BJ (cell line): ENCODE results near the gene ETS1. TPM values are rescaled to one million over a fixed set of nuclear protein-coding genes. Genes with fewer than 3 reads are reported as not detected.

ENCODE experiments used
- CTCF ChIA-PET: fragments of 350-600 bp; formaldehyde crosslinking; extraction: SDS; loops from one replicate; lab custom pipeline; 2021; ENCODE audit warnings: antibody characterized with exemption, inconsistent platforms; lab: Yijun Ruan, JAX
- POLR2A ChIA-PET: fragments of 300-600 bp; sonication (Branson Sonifier 250); formaldehyde crosslinking; extraction: SDS; loops from one replicate; lab custom pipeline; 2021; ENCODE audit warnings: antibody characterized with exemption; lab: Charles Lee
- DNase-seq: peaks from one replicate; pipeline ENCODE4 v3.0.0-alpha.2; 2011; ENCODE audit warnings: low read depth
- H3K27me3 ChIP-seq: 2 replicates; pipeline ENCODE4 v1.6.0; 2011; ENCODE audit warnings: low read length; ENCODE audit not compliant: control insufficient read depth, insufficient read depth
- H3K36me3 ChIP-seq: 2 replicates; pipeline ENCODE4 v1.5.1; 2011; ENCODE audit warnings: low read length; ENCODE audit not compliant: control insufficient read depth, insufficient read depth
- H3K4me3 ChIP-seq: 2 replicates; pipeline ENCODE4 v1.5.1; 2011; ENCODE audit warnings: low read depth, mild to moderate bottlenecking, control low read depth, low read length
- CTCF ChIP-seq: IDR thresholded peaks from 2 replicates; pipeline ENCODE4 v1.5.1; 2011; ENCODE audit warnings: low read depth, mild to moderate bottlenecking, control low read depth, inconsistent platforms, low read length, moderate library complexity; ENCODE audit not compliant: insufficient read depth
- polyA plus RNA-seq: library from polyadenylated mRNA; depleted of rRNA; stranded (reverse); fragments of >200 nt; gene quantifications from 2 replicates; pipeline ENCODE4 v1.2.3, GENCODE V29; 2011

The ETS1 gene
- polyA plus RNA-seq, 1 experiment = 38.5 TPM

- no peak for TF ChIP-seq CTCF
- ChIA-PET CTCF (interaction anchor here (2.1 kb wide), 1 partner anchor 151 kb away, joined by 7 read pairs; no protein-coding TSS in a partner anchor), POLR2A (interaction anchor here (1.1 to 1.2 kb wide), 2 partner anchors 12 to 201 kb away, joined by 3 to 7 read pairs; no protein-coding TSS in a partner anchor)
- H3K27me3 ChIP-seq = no peaks in the 10 kb centered on the region
- peaks cover 17% of the 10 kb centered on the region for H3K36me3 ChIP-seq
- peak; percentile 91 for DNase-seq
- H3K4me3 ChIP-seq = no peak overlapping the region
These were observed 106.2 kb downstream of the ETS1 start for GRCh38 chr11:128481135-128481534.

GRCh38 chr11:128480665-128481064 lies 106.7 kb downstream of the ETS1 start:
- TF ChIP-seq CTCF = no peak
- ChIA-PET CTCF (interaction anchor here (1.1 to 2.1 kb wide), 3 partner anchors 13 to 152 kb away, joined by 3 to 7 read pairs (median 5); no protein-coding TSS in a partner anchor), POLR2A (interaction anchor here (1.1 to 1.2 kb wide), 2 partner anchors 13 to 201 kb away, joined by 3 to 7 read pairs; no protein-coding TSS in a partner anchor)
- Histone ChIP-seq H3K36me3 (peaks cover 17% of the 10 kb centered on the region), H3K27me3 (no peaks in the 10 kb centered on the region), H3K4me3 (no peak overlapping the region)
- DNase-seq = no peak

GRCh38 chr11:128480066-128480465 lies 107.3 kb downstream of the ETS1 start:
- CTCF ChIA-PET = interaction anchor here (1.1 to 2.1 kb wide), 4 partner anchors 12 to 308 kb away, joined by 3 to 7 read pairs (median 4); no protein-coding TSS in a partner anchor

GRCh38 chr11:128479144-128479543 lies 108.2 kb downstream of the ETS1 start:
- no peak overlapping the region for H3K4me3 ChIP-seq
- CTCF ChIA-PET = interaction anchor here (1.3 kb wide), 1 partner anchor 307 kb away, joined by 4 read pairs; no protein-coding TSS in a partner anchor
- no peak for DNase-seq

More at GRCh38 chr11:128480066-128480465, 107.3 kb downstream of the ETS1 start:
- Histone ChIP-seq H3K36me3 (peaks cover 17% of the 10 kb centered on the region), H3K27me3 (no peaks in the 10 kb centered on the region), H3K4me3 (no peak overlapping the region)
- TF ChIP-seq CTCF = no peak
- no peak for DNase-seq
- POLR2A ChIA-PET = interaction anchor here (1.2 kb wide), 1 partner anchor 13 kb away, joined by 7 read pairs; no protein-coding TSS in a partner anchor

More at GRCh38 chr11:128479144-128479543, 108.2 kb downstream of the ETS1 start:
- Histone ChIP-seq H3K36me3 (peaks cover 14% of the 10 kb centered on the region), H3K27me3 (no peaks in the 10 kb centered on the region)
- TF ChIP-seq CTCF = no peak
- POLR2A ChIA-PET = interaction anchor here (0.6 to 0.7 kb wide), 2 partner anchors 14 to 63 kb away, joined by 3 to 4 read pairs; no protein-coding TSS in a partner anchor
